Ishikawa (cell line): ENCODE results near the gene EPS8.

Experiments
- EGR1 ChIP-seq: IDR thresholded peaks from 2 replicates; pipeline ENCODE4 v1.6.1; 2012
- EP300 ChIP-seq: IDR thresholded peaks from 2 replicates; pipeline ENCODE4 v1.6.1; 2012; ENCODE audit warnings: borderline replicate concordance
- NFIC ChIP-seq: IDR thresholded peaks from 2 replicates; pipeline ENCODE4 v1.6.1; 2012
- RAD21 ChIP-seq: IDR thresholded peaks from 2 replicates; pipeline ENCODE4 v1.6.1; 2012; ENCODE audit warnings: low read depth
- TAF1 ChIP-seq: IDR thresholded peaks from 2 replicates; pipeline ENCODE4 v1.6.1; 2012; ENCODE audit warnings: low read depth, mild to moderate bottlenecking
- TCF12 ChIP-seq: IDR thresholded peaks from 2 replicates; pipeline ENCODE4 v1.6.1; 2012; ENCODE audit warnings: low read depth
- TEAD4 ChIP-seq: IDR thresholded peaks from 2 replicates; pipeline ENCODE4 v1.6.1; 2012
- TF ChIP-seq, protein P1 (sequence below): IDR thresholded peaks from 2 replicates; pipeline ENCODE4 v1.6.1; 2012; ENCODE audit warnings: low read depth, mild to moderate bottlenecking
- TF ChIP-seq, protein P2 (sequence below): IDR thresholded peaks from 2 replicates; pipeline ENCODE4 v1.6.1; 2012

DNA sequence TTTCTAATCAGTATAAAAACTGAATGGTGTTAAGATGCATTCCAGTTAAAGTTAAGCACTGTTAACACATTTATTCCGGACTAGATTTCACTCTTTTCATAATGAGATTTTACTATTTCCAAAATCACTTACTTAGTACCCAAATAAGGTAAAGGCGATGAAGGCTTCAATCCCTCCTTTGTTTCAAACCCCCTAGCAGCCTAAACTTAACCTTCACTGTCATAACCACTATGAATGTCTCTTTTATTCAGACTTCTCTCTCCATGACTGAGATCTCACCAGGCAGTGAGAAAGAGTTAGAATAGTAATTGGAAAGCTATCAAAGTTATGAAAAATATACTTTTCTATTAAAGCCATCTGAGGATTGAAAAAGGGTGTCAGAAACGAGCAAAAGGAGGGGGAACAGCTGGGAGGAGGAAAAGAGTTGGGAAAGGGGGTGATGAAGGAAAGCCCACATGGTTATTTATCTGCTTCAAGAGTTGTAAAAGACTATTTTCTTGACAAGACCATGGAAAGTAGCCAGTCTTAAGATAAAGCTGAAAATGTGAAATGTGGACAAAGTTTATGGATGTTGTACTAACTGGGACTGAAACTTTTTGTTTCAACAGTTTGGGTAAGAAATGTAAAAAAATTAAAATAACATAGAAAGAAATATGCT lies 11.7 kb downstream of the EPS8 start:
- no peak for TF ChIP-seq TAF1
- no peak for TF ChIP-seq EP300
- no peak for TF ChIP-seq NFIC
- TF ChIP-seq, protein P1, sequence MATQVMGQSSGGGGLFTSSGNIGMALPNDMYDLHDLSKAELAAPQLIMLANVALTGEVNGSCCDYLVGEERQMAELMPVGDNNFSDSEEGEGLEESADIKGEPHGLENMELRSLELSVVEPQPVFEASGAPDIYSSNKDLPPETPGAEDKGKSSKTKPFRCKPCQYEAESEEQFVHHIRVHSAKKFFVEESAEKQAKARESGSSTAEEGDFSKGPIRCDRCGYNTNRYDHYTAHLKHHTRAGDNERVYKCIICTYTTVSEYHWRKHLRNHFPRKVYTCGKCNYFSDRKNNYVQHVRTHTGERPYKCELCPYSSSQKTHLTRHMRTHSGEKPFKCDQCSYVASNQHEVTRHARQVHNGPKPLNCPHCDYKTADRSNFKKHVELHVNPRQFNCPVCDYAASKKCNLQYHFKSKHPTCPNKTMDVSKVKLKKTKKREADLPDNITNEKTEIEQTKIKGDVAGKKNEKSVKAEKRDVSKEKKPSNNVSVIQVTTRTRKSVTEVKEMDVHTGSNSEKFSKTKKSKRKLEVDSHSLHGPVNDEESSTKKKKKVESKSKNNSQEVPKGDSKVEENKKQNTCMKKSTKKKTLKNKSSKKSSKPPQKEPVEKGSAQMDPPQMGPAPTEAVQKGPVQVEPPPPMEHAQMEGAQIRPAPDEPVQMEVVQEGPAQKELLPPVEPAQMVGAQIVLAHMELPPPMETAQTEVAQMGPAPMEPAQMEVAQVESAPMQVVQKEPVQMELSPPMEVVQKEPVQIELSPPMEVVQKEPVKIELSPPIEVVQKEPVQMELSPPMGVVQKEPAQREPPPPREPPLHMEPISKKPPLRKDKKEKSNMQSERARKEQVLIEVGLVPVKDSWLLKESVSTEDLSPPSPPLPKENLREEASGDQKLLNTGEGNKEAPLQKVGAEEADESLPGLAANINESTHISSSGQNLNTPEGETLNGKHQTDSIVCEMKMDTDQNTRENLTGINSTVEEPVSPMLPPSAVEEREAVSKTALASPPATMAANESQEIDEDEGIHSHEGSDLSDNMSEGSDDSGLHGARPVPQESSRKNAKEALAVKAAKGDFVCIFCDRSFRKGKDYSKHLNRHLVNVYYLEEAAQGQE = no peak
- TF ChIP-seq EGR1 = no peak
- no peak for TF ChIP-seq TEAD4
- TF ChIP-seq, protein P2, sequence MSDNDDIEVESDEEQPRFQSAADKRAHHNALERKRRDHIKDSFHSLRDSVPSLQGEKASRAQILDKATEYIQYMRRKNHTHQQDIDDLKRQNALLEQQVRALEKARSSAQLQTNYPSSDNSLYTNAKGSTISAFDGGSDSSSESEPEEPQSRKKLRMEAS = no peak
- TF ChIP-seq TCF12 = no peak
- no peak for TF ChIP-seq RAD21
